Kidney (tissue), 22 donors: ENCODE results near the gene ALKBH5. TPM values are rescaled to one million over a fixed set of nuclear protein-coding genes. Genes with fewer than 3 reads are reported as not detected.

Source experiments
- DNase-seq, 5 donors: peaks; one replicate each; pipeline ENCODE4 v3.0.0-alpha.2; 2013 to 2020
- FAIRE-seq: peaks from 2 replicates; lab custom pipeline; 2012; peaks lifted over from hg19 to GRCh38; lab: Jason Lieb, UNC
- H3K27ac ChIP-seq, 2 donors: one replicate each; pipeline ENCODE4 v1.7.0; 2013; ENCODE audit warnings: low read depth in 2 of 2, low read length in 2 of 2, inconsistent platforms in 1 of 2
- H3K27me3 ChIP-seq: one replicate; pipeline ENCODE4 v1.7.1; 2013; ENCODE audit warnings: low read length, inconsistent platforms; ENCODE audit not compliant: control insufficient read depth, insufficient read depth
- H3K36me3 ChIP-seq, 3 donors: one replicate each; pipeline versions ENCODE4 v1.7.0 to v1.7.1; 2013; ENCODE audit warnings: low read length in 3 of 3, control low read depth in 1 of 3, inconsistent platforms in 1 of 3; ENCODE audit not compliant: insufficient read depth in 3 of 3, control insufficient read depth in 2 of 3
- H3K4me1 ChIP-seq, 3 donors: one replicate each; pipeline versions ENCODE4 v1.7.0 to v1.7.1; 2013; ENCODE audit warnings: low read length in 3 of 3, inconsistent platforms in 1 of 3, low read depth in 1 of 3; ENCODE audit not compliant: control insufficient read depth in 2 of 3, insufficient read depth in 2 of 3
- H3K4me3 ChIP-seq, 3 donors: one replicate each; pipeline versions ENCODE4 v1.7.0 to v1.8.1; 2013; ENCODE audit warnings: low read length in 3 of 3, control low read depth in 1 of 3, inconsistent platforms in 1 of 3
- H3K9ac ChIP-seq, 3 donors: one replicate each; pipeline versions ENCODE4 v1.7.0 to v1.7.1; 2013; ENCODE audit warnings: low read length in 3 of 3, control low read depth in 1 of 3, inconsistent platforms in 1 of 3
- H3K9me3 ChIP-seq, 3 donors: one replicate each; pipeline versions ENCODE4 v1.7.0 to v1.7.1; 2013; ENCODE audit warnings: low read length in 3 of 3, control low read depth in 1 of 3, inconsistent platforms in 1 of 3; ENCODE audit not compliant: control insufficient read depth in 2 of 3, insufficient read depth in 1 of 3
- CTCF ChIP-seq: IDR thresholded peaks from 3 replicates; pipeline ENCODE4 v1.5.1; 2012; ENCODE audit warnings: mild to moderate bottlenecking, moderate library complexity, borderline replicate concordance; ENCODE audit not compliant: insufficient read depth; ENCODE audit errors: extremely low read depth
- intact Hi-C: fragments of 100-400 bp; cut with DNase I; formaldehyde crosslinking; loops from one replicate; pipeline ENCODE4 v1.11.1; 2022
- long read RNA-seq, 10 donors: library from polyadenylated mRNA in 1 of 10; unstranded in 1 of 10; transcript quantifications; one replicate each; pipeline ENCODE4 v2.0.0 and lab custom pipeline, GENCODE V29; 2021 to 2026
- polyA plus RNA-seq: library from polyadenylated mRNA; stranded (reverse); fragments of 350-450 nt; fragmentation: Illumina TruSeq; extraction: RNeasy Lipid Tissue Mini Kit (QIAGEN cat#74804); gene quantifications from one replicate; pipeline ENCODE4 v1.2.3, GENCODE V29; 2014; ENCODE audit warnings: low read depth, low replicate concordance; ENCODE audit not compliant: insufficient read depth
- total RNA-seq: library from RNA; stranded (reverse); fragmentation: NEBNext Ultra II Directional; extraction: Animal tissue kit (Norgen Biotek cat#: 25700); gene quantifications from one replicate; pipeline ENCODE4 v1.2.1, GENCODE V29; 2021
- donor health status: control.
- donor health status: control.
- donor health status: control.
- donor health status: control.
- donor health status: control.
- donor health status: DM: yes; HTN: yes; CAD: no.
- donor health status: Normal renal cell carcinoma (clear cell type).

The ALKBH5 gene
- total RNA-seq (94.4 TPM), polyA plus RNA-seq (67.1 TPM)
- long read RNA-seq, donor 1, transcript ALKBH5-201 (4 exons, 2,748 nt): major isoform, 8 of 38 reads
- long read RNA-seq, donor 1, partial matches to known transcripts: 30 of 38 reads
- long read RNA-seq, donor 1, other reads (novel, unspliced or antisense): 0 of 38 reads
- long read RNA-seq, donor 2, partial matches to known transcripts: 0 of 4 reads
- long read RNA-seq, donor 2, other reads (novel, unspliced or antisense): 0 of 4 reads
- long read RNA-seq, donor 3, transcript ALKBH5-201 (4 exons, 2,748 nt): major isoform, 9 of 9 reads
- long read RNA-seq, donor 3, partial matches to known transcripts: 0 of 9 reads
- long read RNA-seq, donor 3, other reads (novel, unspliced or antisense): 0 of 9 reads
- long read RNA-seq, donor 4, transcript ALKBH5-201 (4 exons, 2,748 nt): major isoform, 8 of 10 reads
- long read RNA-seq, donor 4, partial matches to known transcripts: 0 of 10 reads
- long read RNA-seq, donor 4, other reads (novel, unspliced or antisense): 0 of 10 reads
- long read RNA-seq, donor 5, partial matches to known transcripts: 0 of 1 reads
- long read RNA-seq, donor 5, other reads (novel, unspliced or antisense): 0 of 1 reads
- long read RNA-seq, donor 6, partial matches to known transcripts: 20 of 22 reads
- long read RNA-seq, donor 6, other reads (novel, unspliced or antisense): 0 of 22 reads
- long read RNA-seq, donor 7, transcript ALKBH5-201 (4 exons, 2,748 nt): major isoform, 206 of 257 reads
- long read RNA-seq, donor 7, partial matches to known transcripts: 4 of 257 reads
- long read RNA-seq, donor 7, other reads (novel, unspliced or antisense): 47 of 257 reads
- long read RNA-seq, donor 8, transcript ALKBH5-201 (4 exons, 2,748 nt): major isoform, 18 of 18 reads
- long read RNA-seq, donor 8, partial matches to known transcripts: 0 of 18 reads
- long read RNA-seq, donor 8, other reads (novel, unspliced or antisense): 0 of 18 reads
- long read RNA-seq, donor 9, transcript ALKBH5-201 (4 exons, 2,748 nt): major isoform, 5 of 5 reads
- long read RNA-seq, donor 9, partial matches to known transcripts: 0 of 5 reads
- long read RNA-seq, donor 9, other reads (novel, unspliced or antisense): 0 of 5 reads
- long read RNA-seq, donor 10, transcript ALKBH5-201 (4 exons, 2,748 nt): major isoform, 10 of 17 reads
- long read RNA-seq, donor 10, partial matches to known transcripts: 5 of 17 reads
- long read RNA-seq, donor 10, other reads (novel, unspliced or antisense): 0 of 17 reads

- H3K4me1 ChIP-seq: peaks cover 0 to 32% (median 19%) of the 10 kb centered on the region in 3 donors
- no peaks in the 10 kb centered on the region for H3K9me3 ChIP-seq
- peak; percentile 87 for FAIRE-seq
- H3K27me3 ChIP-seq: no peaks in the 10 kb centered on the region
- DNase-seq: peak; percentile 99 to 100 (median 99)
- peak within 1 kb of the TSS; percentile 97 to 99 for H3K27ac ChIP-seq
- peak; percentile 9 for TF ChIP-seq CTCF
- H3K36me3 ChIP-seq: peaks cover 0 to 3% (median 0%) of the 10 kb centered on the region in 3 donors
- intact Hi-C loops: no loop called here
- peak within 1 kb of the TSS; percentile 71 to 92 (median 81) for H3K9ac ChIP-seq
- peak within 1 kb of the TSS; percentile 75 to 84 (median 76) for H3K4me3 ChIP-seq
These were observed at the start of gene ALKBH5 for GRCh38 chr17:18183334-18184142. TSS of gene ALKBH5 (plus strand) at chr17:18183828. CDS start at chr17:18184244, 416 bp downstream.

- no peak overlapping the region for H3K27ac ChIP-seq
- no peaks in the 10 kb centered on the region for H3K4me1 ChIP-seq
- H3K9me3 ChIP-seq: no peaks in the 10 kb centered on the region
- H3K36me3 ChIP-seq: no peaks in the 10 kb centered on the region
- no peak for DNase-seq
- FAIRE-seq: no peak
- TF ChIP-seq CTCF: no peak
- H3K9ac ChIP-seq: no peak overlapping the region
- H3K27me3 ChIP-seq: no peaks in the 10 kb centered on the region
- H3K4me3 ChIP-seq: no peak overlapping the region
- intact Hi-C loops: no loop called here
These were observed 47.3 kb upstream of the ALKBH5 start for GRCh38 chr17:18136357-18136756.

- FAIRE-seq (no peak), DNase-seq (no peak)
- no peaks in the 10 kb centered on the region for H3K36me3 ChIP-seq
- H3K27me3 ChIP-seq: no peaks in the 10 kb centered on the region
- H3K9ac ChIP-seq: no peak overlapping the region
- H3K27ac ChIP-seq: no peak overlapping the region
- intact Hi-C loops: no loop called here
- no peak overlapping the region for H3K4me3 ChIP-seq
- no peaks in the 10 kb centered on the region for H3K9me3 ChIP-seq
- no peak for TF ChIP-seq CTCF
- no peaks in the 10 kb centered on the region for H3K4me1 ChIP-seq
These were observed 45.4 kb upstream of the ALKBH5 start for GRCh38 chr17:18138065-18138749.
